ENCODE measurements around the gene HDGFL3. TPM values are rescaled to one million over a fixed set of nuclear protein-coding genes. Genes with fewer than 3 reads are reported as not detected.

HDGFL3 gene
- total and polyA plus RNA-seq, 9 of the 15 experiments (the other 6 are each of a cell fraction or from before 2014, with no cell fraction given): 6.7 to 42.0 (median 31.4) TPM

DNA sequence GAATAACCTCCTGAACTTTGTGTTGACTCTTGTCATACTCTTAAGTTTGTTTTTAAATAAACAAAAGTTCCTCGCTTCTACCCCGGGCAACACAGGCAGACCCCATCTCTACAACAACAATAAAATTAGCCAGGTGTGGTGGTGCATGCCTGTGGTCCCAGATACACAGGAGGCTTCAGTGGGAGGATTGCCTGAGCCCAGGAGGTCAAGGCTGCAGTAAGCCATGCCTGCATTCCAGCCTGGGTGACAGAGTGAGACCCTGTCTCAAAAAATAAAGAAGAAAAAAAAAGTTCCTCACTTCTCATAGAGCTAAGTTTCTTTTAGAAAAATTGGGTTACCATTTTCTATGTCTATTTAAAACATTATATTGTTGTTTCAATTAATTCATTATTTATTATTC lies 29.2 kb downstream of the HDGFL3 start (continued):
- TF ChIP-seq KAT2B (IDR thresholded peaks at IDR 0.05; ENCODE audit: low read depth, low read length) (no peak), CREB3L1 (IDR thresholded peaks at IDR 0.05; ENCODE audit: borderline replicate concordance, low read depth) (no peak), SAP30 (IDR thresholded peaks at IDR 0.05; ENCODE audit: borderline replicate concordance, insufficient read depth, low read depth, low read length, poor library complexity, severe bottlenecking) (no peak)
- TF ChIP-seq, protein P1, sequence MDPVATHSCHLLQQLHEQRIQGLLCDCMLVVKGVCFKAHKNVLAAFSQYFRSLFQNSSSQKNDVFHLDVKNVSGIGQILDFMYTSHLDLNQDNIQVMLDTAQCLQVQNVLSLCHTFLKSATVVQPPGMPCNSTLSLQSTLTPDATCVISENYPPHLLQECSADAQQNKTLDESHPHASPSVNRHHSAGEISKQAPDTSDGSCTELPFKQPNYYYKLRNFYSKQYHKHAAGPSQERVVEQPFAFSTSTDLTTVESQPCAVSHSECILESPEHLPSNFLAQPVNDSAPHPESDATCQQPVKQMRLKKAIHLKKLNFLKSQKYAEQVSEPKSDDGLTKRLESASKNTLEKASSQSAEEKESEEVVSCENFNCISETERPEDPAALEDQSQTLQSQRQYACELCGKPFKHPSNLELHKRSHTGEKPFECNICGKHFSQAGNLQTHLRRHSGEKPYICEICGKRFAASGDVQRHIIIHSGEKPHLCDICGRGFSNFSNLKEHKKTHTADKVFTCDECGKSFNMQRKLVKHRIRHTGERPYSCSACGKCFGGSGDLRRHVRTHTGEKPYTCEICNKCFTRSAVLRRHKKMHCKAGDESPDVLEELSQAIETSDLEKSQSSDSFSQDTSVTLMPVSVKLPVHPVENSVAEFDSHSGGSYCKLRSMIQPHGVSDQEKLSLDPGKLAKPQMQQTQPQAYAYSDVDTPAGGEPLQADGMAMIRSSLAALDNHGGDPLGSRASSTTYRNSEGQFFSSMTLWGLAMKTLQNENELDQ (CRISPR knock-in tag; IDR thresholded peaks at IDR 0.05; ENCODE audit: borderline replicate concordance): no peak

DNA sequence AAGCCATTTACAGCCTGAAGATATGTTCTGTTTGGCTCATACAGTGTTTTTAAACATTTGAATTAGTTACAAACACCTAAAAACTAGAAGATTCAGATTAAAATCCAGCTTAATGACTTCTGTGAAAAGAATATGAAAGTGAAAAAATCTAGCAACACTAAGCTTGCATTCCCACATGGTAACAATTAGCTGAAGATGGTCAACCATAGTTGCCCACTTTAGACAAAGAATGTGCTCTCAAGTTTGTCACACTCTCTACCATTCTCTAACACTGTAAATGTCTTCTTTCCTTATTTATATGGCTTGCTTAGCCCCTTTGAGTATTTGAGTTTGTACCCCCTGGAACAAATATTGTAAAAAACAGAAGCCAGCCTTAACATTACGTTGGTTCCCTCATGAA lies 32.7 kb downstream of the HDGFL3 start:
- no peak overlapping the region for H2AFZ ChIP-seq (ENCODE audit: low read depth, low read length)
- no peaks in the 10 kb centered on the region for H3K27me3 ChIP-seq (ENCODE audit: control insufficient read depth in 2 of 2, insufficient read depth in 2 of 2, low read length in 2 of 2)
- H3K9ac ChIP-seq (ENCODE audit: insufficient read depth in 1 of 2, low read depth in 2 of 2, low read length in 2 of 2): no peak overlapping the region
- DNase-seq (ENCODE audit: extremely low read depth in 1 of 4, low spot score in 3 of 4) (no peak), FAIRE-seq (no peak), ATAC-seq (no peak)
- in situ Hi-C loops (cut with MboI): no loop called here
- no peak overlapping the region for H3K4me2 ChIP-seq (ENCODE audit: insufficient read depth, low read length)
- no peak overlapping the region for H3K27ac ChIP-seq (ENCODE audit: extremely low read depth, low read depth, low read length)
- CTCF ChIA-PET (ENCODE audit: low intra/inter-chr PET ratio): no interaction called here
- 50% methylated on average over 1 of the region's 1 CpG for WGBS (ENCODE audit: insufficient coverage, low coverage, missing lambda C conversion rate)
- no peaks in the 10 kb centered on the region for H4K20me1 ChIP-seq (replicated peaks; ENCODE audit: control insufficient read depth, insufficient read depth, low read length)
- POLR2A ChIA-PET: interaction anchor here (1.0 kb wide), 1 partner anchor 10 kb away, joined by 3 read pairs; no protein-coding TSS in a partner anchor
- no peak overlapping the region for H3K4me3 ChIP-seq
- 0 out of 3 replicates have a peak, but pooled peaks cover under 1% of the 10 kb centered on the region for H3K79me2 ChIP-seq (ENCODE audit: control insufficient read depth, insufficient read depth, low read length)
- no TSS peak for BruUV-seq (replicated peaks)
- no peaks in the 10 kb centered on the region for H3K9me1 ChIP-seq (ENCODE audit: control insufficient read depth, insufficient read depth, low read length)
- peaks cover 5 to 8% of the 10 kb centered on the region in 2 experiments; a peak in 3 of 5 replicates for H3K4me1 ChIP-seq (replicated peaks in 1 of 2; ENCODE audit: control insufficient read depth in 2 of 2, insufficient read depth in 2 of 2, low read length in 2 of 2)
- H3K9me3 ChIP-seq (replicated peaks; ENCODE audit: control insufficient read depth, insufficient read depth, low read depth, low read length): no peaks in the 10 kb centered on the region
- H3K36me3 ChIP-seq (ENCODE audit: control insufficient read depth, insufficient read depth, low read length): no peaks in the 10 kb centered on the region; the same call in 1 of the 3 replicates
- TF ChIP-seq ZEB2 (IDR thresholded peaks at IDR 0.05): no peak
- no peak for TF ChIP-seq SIX5 (IDR thresholded peaks at IDR 0.05; ENCODE audit: borderline replicate concordance in 1 of 2, insufficient read depth in 1 of 2, low read depth in 1 of 2, low read length in 2 of 2)
- intact Hi-C loops (cut with micrococcal nuclease): no loop called here
